Vagina (tissue), 2 donors: ENCODE measurements around the gene DIRAS2.

Experiments used
- POLR2A ChIP-seq, 2 donors: fragments of 450-650 bp; IDR thresholded peaks; one replicate each; pipeline ENCODE4 v1.6.1; 2017; ENCODE audit warnings: antibody characterized with exemption in 2 of 2, mild to moderate bottlenecking in 2 of 2, moderate library complexity in 2 of 2
- POLR2AphosphoS5 ChIP-seq, 2 donors: sonication (generic); formaldehyde crosslinking; IDR thresholded peaks; one replicate each; pipeline ENCODE4 v1.9.0; 2017; ENCODE audit warnings: antibody characterized with exemption in 2 of 2, mild to moderate bottlenecking in 2 of 2, low read depth in 1 of 2; ENCODE audit not compliant: insufficient read depth in 1 of 2
- TF ChIP-seq, protein P1 (sequence below), 3 experiments: fragments of 450-650 bp in 2 of 3; fragments of 200-600 bp in 1 of 3; sonication (generic) in 1 of 3; IDR thresholded peaks; one replicate each; pipeline ENCODE4 v1.5.1; 2017 to 2019; ENCODE audit warnings: antibody characterized with exemption in 3 of 3, mild to moderate bottlenecking in 2 of 3, moderate library complexity in 2 of 3

DNA sequence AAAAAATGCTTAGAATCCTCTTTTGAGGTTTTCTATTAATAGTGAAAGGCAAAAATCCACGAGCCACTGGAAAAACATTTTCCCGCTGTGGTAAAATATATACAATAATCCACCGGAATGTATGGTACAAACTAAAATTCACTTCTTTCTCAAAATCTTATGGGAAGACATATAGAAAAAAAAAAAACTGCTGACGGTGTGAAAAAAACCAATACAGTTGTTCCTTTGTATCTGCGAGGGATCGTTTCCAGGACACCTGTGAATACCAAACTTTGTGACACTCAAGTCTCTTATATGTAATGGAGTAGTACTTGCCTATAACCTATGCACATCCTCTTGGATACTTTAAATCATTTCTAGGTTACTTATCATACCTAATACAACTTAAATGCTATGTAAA lies 13.3 kb downstream of the DIRAS2 start:
- TF ChIP-seq, protein P1, sequence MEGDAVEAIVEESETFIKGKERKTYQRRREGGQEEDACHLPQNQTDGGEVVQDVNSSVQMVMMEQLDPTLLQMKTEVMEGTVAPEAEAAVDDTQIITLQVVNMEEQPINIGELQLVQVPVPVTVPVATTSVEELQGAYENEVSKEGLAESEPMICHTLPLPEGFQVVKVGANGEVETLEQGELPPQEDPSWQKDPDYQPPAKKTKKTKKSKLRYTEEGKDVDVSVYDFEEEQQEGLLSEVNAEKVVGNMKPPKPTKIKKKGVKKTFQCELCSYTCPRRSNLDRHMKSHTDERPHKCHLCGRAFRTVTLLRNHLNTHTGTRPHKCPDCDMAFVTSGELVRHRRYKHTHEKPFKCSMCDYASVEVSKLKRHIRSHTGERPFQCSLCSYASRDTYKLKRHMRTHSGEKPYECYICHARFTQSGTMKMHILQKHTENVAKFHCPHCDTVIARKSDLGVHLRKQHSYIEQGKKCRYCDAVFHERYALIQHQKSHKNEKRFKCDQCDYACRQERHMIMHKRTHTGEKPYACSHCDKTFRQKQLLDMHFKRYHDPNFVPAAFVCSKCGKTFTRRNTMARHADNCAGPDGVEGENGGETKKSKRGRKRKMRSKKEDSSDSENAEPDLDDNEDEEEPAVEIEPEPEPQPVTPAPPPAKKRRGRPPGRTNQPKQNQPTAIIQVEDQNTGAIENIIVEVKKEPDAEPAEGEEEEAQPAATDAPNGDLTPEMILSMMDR (IDR thresholded peaks at IDR 0.05) = no peak
- TF ChIP-seq POLR2A (IDR thresholded peaks at IDR 0.05) (no peak), POLR2AphosphoS5 (IDR thresholded peaks at IDR 0.05; ENCODE audit: insufficient read depth in 1 of 2, low read depth in 1 of 2) (no peak)
